DOHH2 (cell line): ENCODE measurements around the gene NINJ2.

Source experiments
- H3F3A ChIP-seq: fragments of 200-600 bp; sonication (generic), shearing (Covaris generic); 2 replicates; pipeline ENCODE4 v1.6.0; 2016; ENCODE audit warnings: antibody characterized with exemption, mild to moderate bottlenecking; ENCODE audit not compliant: control insufficient read depth, insufficient read depth
- H3K27ac ChIP-seq: fragments of 200-600 bp; sonication (generic); 2 replicates; pipeline ENCODE4 v1.5.1; 2014; ENCODE audit warnings: low read depth, mild to moderate bottlenecking, low read length, moderate library complexity
- H3K27me3 ChIP-seq: fragments of 200-600 bp; sonication (generic); 2 replicates; pipeline ENCODE4 v1.6.1; 2014; ENCODE audit warnings: mild to moderate bottlenecking, low read length, mixed read lengths; ENCODE audit not compliant: control insufficient read depth
- H3K36me3 ChIP-seq: fragments of 200-600 bp; sonication (generic); 2 replicates; pipeline ENCODE4 v1.6.1; 2014; ENCODE audit warnings: mild to moderate bottlenecking, low read length, moderate library complexity, mixed read lengths; ENCODE audit not compliant: control insufficient read depth
- H3K4me1 ChIP-seq: fragments of 200-600 bp; sonication (generic); 2 replicates; pipeline ENCODE4 v1.6.1; 2014; ENCODE audit warnings: mild to moderate bottlenecking, low read length, mixed read lengths; ENCODE audit not compliant: control insufficient read depth
- H3K4me2 ChIP-seq: fragments of 200-600 bp; sonication (generic); 2 replicates; pipeline ENCODE4 v1.6.0; 2014; ENCODE audit warnings: mild to moderate bottlenecking, low read length, moderate library complexity
- H3K4me3 ChIP-seq: fragments of 200-600 bp; sonication (generic); 2 replicates; pipeline ENCODE4 v1.5.1; 2014; ENCODE audit warnings: mild to moderate bottlenecking, low read length, mixed read lengths
- H3K79me2 ChIP-seq: fragments of 200-600 bp; sonication (generic); 2 replicates; pipeline ENCODE4 v1.6.1; 2014; ENCODE audit warnings: mild to moderate bottlenecking, low read length, mixed read lengths; ENCODE audit not compliant: control insufficient read depth
- H3K9me2 ChIP-seq: fragments of 200-600 bp; sonication (generic); replicated peaks from 2 replicates; pipeline ENCODE4 v1.6.1; 2014; ENCODE audit warnings: mild to moderate bottlenecking, low read length, mixed read lengths; ENCODE audit not compliant: control insufficient read depth
- H3K9me3 ChIP-seq: fragments of 200-600 bp; sonication (generic); 2 replicates; pipeline ENCODE4 v1.6.1; 2014; ENCODE audit warnings: antibody characterized with exemption, low read length, mixed read lengths; ENCODE audit not compliant: control insufficient read depth, insufficient read depth
- H4K20me1 ChIP-seq: fragments of 200-600 bp; sonication (generic); 2 replicates; pipeline ENCODE4 v1.6.0; 2014; ENCODE audit warnings: low read depth, mild to moderate bottlenecking, antibody characterized with exemption, low read length, moderate library complexity; ENCODE audit not compliant: control insufficient read depth, insufficient read depth
- EZH2phosphoT487 ChIP-seq: fragments of 200-600 bp; sonication (generic); IDR thresholded peaks from 2 replicates; pipeline ENCODE4 v1.6.1; 2017; ENCODE audit warnings: borderline replicate concordance, mild to moderate bottlenecking, antibody characterized with exemption, low read length, moderate library complexity, mixed read lengths
- TF ChIP-seq, protein P1 (sequence below): fragments of 200-600 bp; sonication (generic); IDR thresholded peaks from one replicate; pipeline ENCODE4 v1.5.1; 2014; ENCODE audit warnings: antibody characterized with exemption, mild to moderate bottlenecking, low read depth, low read length; ENCODE audit not compliant: poor library complexity, severe bottlenecking

The NINJ2 gene

DNA sequence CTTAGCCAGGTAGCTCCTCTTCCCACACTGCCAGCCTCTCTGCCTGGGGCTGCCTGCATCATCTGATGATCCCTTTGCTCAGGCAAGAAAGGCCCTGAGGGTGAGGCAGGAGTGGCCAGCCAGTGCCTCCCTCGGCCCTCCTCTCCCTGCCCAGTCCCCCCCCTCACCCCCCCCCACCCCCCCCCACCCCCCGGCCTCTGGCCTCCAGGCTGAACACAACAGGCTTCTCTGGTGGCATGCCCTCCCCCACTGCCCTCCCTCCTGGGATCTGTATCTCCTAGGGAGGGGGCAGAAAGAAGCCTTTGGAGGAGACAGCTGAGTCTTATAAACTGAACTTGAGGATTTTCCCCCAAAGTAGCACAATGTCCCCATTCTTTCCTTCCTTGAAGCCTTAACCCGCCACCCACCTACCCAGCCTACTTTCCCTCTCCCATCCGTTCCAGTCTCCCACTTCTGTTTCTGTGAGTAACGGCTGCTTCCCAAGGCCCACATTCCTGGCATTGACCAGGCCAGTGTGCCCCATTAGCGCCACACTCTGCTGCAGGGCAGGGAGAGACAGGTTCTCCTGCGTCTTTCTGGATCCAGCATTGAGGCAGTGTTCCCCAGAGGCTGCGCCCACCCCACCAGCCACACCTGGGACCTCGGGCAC is 121.4 kb downstream of the NINJ2 start:
- Histone ChIP-seq H3K27ac (no peak overlapping the region), H4K20me1 (no peaks in the 10 kb centered on the region), H3F3A (no peaks in the 10 kb centered on the region), H3K9me2 (no peaks in the 10 kb centered on the region), H3K4me2 (no peak overlapping the region), H3K9me3 (no peaks in the 10 kb centered on the region), H3K27me3 (peaks cover 5% of the 10 kb centered on the region; the same call in 1 of the 2 replicates), H3K36me3 (no peaks in the 10 kb centered on the region), H3K4me1 (peaks cover 5% of the 10 kb centered on the region), H3K4me3 (no peak overlapping the region), H3K79me2 (no peaks in the 10 kb centered on the region)
- TF ChIP-seq, protein P1, sequence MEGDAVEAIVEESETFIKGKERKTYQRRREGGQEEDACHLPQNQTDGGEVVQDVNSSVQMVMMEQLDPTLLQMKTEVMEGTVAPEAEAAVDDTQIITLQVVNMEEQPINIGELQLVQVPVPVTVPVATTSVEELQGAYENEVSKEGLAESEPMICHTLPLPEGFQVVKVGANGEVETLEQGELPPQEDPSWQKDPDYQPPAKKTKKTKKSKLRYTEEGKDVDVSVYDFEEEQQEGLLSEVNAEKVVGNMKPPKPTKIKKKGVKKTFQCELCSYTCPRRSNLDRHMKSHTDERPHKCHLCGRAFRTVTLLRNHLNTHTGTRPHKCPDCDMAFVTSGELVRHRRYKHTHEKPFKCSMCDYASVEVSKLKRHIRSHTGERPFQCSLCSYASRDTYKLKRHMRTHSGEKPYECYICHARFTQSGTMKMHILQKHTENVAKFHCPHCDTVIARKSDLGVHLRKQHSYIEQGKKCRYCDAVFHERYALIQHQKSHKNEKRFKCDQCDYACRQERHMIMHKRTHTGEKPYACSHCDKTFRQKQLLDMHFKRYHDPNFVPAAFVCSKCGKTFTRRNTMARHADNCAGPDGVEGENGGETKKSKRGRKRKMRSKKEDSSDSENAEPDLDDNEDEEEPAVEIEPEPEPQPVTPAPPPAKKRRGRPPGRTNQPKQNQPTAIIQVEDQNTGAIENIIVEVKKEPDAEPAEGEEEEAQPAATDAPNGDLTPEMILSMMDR, result no peak

- TF ChIP-seq, protein P1, result no peak
- no peak for TF ChIP-seq EZH2phosphoT487
- no peak overlapping the region for H3K27ac ChIP-seq
- no peaks in the 10 kb centered on the region for H3K4me1 ChIP-seq
- no peaks in the 10 kb centered on the region for H3K9me3 ChIP-seq
- H3K79me2 ChIP-seq, result no peaks in the 10 kb centered on the region
- no peaks in the 10 kb centered on the region for H3K27me3 ChIP-seq
- no peak overlapping the region for H3K4me2 ChIP-seq
- H4K20me1 ChIP-seq, result no peaks in the 10 kb centered on the region
- no peaks in the 10 kb centered on the region for H3K36me3 ChIP-seq
- H3F3A ChIP-seq, result no peaks in the 10 kb centered on the region
- no peaks in the 10 kb centered on the region for H3K9me2 ChIP-seq
- no peak overlapping the region for H3K4me3 ChIP-seq
These were observed 123.5 kb downstream of the NINJ2 start for GRCh38 chr12:539540-540310.

DNA sequence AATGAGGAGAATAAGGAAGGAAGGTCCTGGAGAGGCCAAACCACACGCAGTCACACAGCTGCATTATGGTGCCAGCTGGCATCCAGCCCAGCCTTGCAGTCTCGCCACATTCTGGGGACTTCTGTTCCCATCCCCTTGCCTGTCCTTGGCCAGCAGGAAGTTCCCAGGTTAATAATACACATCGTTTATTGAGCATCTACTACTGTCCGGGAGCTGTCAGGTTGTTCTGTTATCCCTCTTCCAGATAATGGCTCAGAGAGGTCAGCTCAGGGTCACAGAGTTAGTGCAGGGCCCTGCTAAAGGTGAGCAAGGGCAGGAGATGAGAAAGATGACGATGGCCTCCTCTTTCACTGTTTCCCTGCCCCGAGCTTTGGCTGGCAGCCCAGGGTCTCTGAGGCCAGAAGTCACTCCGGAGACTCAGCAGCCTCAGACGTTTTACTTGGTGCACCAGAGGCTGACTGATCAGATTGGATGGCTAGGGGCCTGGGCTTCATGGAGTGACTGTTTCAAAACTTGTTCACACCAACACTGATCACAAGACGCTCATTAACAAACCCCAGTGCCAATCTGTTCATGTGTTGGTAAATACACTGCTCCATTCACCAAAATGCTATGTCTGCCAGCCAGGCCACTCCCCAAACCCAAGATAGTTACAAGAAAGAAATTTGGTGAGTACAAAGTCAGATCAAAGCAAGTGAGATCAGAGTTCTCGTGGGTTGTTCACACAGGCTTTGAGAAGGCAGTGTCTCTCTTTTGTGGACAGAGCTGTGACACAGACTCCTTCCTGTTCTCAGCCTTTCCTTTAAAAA is 124.3 kb downstream of the NINJ2 start:
- Histone ChIP-seq H3K9me2 (no peaks in the 10 kb centered on the region), H3K27me3 (no peaks in the 10 kb centered on the region), H3K79me2 (no peaks in the 10 kb centered on the region), H3K36me3 (no peaks in the 10 kb centered on the region), H3K4me2 (no peak overlapping the region), H3K4me1 (no peaks in the 10 kb centered on the region), H4K20me1 (no peaks in the 10 kb centered on the region), H3K4me3 (no peak overlapping the region), H3K9me3 (no peaks in the 10 kb centered on the region), H3F3A (no peaks in the 10 kb centered on the region), H3K27ac (no peak overlapping the region)
- TF ChIP-seq, protein P1, result no peak
- no peak for TF ChIP-seq EZH2phosphoT487
